GM18511 (cell line): ENCODE measurements around the gene TMEM41A.
"Not testable (repeated sequence)": the region's sequence is repeated elsewhere in the genome, so short reads cannot be mapped to it uniquely, and the experiment has no call there.

ENCODE experiments used
- ATAC-seq: cut with Tn5 transposase; IDR thresholded peaks from one replicate; pipeline ENCODE4 v1.9.1; 2021; ENCODE audit warnings: mild to moderate bottlenecking, moderate library complexity; ENCODE audit not compliant: unreplicated experiment

TMEM41A gene

DNA sequence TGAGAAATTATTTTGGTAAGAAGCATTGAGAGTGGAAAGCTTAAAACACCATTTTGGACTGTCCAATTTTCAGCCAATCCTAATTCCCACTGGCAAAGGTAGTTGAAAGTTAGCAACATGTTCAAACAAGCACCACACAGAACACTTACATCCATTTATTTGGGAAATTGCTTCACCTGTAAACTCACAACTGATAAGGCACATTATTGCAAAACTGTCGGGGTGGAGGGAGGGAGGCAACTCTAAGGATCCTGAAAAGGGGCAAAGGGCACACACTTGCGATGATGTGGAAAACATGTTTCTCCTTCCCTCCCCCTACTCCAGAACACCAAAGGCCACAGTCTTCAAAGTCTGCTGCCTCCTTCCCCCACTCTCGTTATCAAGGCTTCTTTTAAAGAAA is 9.4 kb downstream of the TMEM41A start:
- ATAC-seq = no peak

DNA sequence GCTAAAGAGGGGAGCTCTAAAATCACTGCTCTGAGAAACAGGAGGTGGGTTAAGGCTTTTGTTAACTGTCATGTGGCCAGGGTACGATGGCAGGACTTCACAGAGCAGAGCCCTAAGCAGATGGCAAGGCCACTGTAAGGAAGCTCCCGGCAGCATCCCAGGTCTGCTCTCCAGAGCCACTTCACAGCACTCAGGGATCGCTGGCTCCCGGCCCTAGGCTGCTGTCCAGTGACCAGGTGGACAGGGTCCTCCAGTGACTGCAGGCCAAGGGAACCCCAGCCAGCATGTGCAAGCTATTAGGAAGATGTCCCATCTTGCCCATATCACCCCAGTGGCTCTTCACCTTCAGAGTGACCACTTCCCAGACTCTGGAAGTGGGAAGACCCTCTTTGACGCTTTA is 10.4 kb downstream of the TMEM41A start:
- ATAC-seq = no peak

DNA sequence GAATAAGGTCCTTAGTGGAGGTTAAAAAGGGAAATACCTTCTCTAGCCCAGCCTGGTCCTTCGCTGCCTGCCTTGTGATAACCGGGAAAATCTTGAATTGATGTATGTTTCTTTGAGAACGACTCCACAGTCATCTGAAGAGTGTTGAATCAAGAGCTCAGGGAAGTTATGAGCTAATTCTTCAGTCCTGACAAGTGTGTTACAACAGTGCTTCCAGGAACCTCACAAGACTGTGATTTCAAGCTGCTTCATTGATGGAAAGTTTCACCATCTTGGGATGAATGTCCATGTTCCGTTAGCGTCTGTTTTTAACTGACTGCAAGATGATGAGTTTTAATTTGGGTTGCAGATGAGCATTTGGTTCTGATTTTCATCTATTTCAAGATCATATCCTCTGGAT is 12.4 kb downstream of the TMEM41A start:
- ATAC-seq = no peak

DNA sequence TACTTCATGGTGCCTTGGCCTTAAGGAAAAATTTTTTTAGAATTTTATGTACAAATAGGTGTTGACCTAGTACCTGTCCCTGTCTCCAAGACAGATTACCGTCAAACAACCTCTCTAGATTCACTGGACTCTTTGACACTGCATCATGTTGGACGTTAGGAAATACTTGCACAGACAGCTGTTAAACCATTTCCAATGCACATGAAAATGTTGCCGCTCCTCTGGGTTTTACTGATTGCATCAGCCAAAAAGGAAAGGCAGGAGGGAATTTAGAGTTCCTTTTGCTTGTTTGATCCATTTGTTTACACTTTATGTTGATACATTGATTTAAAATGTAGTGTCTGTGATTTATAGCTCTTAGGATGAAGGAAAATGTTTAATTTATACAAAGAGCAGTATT is 14.5 kb downstream of the TMEM41A start:
- no peak for ATAC-seq

DNA sequence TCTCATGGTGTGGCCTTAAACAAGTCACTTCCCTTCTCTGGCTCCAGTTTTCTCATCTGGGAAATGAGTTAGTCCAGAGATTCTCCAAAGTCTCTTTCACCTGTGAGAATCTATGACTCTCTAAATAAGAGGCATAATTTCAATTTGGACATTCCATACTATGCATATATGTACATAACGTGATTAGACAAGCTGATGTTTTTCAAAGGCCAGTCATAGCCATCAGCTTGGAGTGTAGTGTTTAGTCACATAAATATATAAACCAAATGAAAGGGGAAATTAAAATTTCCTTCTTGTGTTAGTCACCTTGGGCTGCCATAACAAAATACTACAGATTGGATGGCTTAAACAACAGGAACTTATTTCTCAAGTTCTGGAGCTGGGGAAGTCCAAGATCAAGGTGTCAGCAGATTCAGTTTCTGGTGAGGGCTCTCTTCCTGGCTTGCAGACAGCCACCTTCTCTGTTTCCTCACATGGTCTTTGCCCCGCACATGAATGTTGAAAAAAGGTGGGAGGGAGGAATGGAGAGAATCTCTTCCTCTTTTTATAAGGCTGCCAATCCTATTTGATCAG is 19.4 kb downstream of the TMEM41A start:
- ATAC-seq = no peak

DNA sequence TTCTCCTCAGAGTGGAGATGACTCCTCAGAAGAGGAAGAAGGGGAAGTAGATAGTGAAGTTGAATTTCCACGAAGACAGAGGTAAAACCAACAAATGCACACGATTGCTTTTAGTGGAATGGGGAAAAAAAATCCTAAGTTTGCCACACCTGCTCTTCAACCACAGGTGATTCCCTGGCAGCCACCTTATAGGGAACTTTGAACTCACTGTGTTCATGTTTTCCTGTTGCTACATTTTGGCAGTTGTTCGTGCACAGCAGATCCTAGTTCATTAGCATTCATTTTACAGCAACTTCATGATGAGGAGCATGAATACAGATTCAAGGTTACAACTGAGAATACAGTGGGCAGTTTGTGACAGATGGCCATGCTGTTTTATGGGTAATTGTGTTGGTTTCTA is 21.5 kb downstream of the TMEM41A start:
- ATAC-seq = no peak

DNA sequence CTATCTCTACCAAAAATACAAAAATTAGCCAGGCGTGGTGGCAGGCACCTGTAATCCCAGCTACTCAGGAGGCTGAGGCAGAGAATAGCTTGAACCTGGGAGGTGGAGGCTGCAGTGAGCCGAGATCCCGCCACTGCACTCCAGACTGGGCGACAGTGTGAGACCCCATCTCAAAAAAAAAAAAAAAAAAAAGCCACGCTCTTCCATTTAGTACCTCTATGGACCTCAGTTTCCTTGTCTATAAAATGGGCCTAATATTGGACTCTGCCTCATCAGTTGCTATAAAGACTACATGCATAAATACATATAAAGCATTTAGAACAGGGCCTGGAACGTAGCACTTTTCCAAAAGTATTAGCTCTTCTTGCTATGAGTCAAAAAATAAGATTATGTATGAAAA is 23.9 kb downstream of the TMEM41A start:
- ATAC-seq = not testable (repeated sequence)

DNA sequence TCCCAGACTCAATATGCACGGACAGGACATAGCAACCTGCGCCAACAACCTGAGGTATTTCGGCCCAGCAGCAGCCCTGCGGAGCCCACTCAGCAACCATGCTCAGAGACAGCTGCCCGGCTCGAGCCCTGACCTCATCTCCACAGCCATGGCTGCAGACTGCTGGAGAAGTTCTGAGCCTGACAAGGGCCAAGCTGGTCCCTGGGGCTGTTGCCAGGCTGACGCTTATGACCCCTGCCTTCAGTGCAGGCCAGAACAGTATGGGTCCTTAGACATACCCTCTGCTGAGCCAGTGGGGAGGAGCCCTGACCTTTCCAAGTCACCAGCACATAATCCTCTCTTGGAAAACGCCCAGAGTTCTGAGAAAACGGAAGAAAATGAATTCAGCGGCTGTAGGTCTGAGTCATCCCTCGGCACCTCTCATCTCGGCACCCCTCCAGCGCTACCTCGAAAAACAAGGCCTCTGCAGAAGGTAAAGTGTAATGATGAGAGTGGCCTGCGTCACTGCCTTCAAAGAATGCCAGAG is 25.5 kb downstream of the TMEM41A start:
- no peak for ATAC-seq

DNA sequence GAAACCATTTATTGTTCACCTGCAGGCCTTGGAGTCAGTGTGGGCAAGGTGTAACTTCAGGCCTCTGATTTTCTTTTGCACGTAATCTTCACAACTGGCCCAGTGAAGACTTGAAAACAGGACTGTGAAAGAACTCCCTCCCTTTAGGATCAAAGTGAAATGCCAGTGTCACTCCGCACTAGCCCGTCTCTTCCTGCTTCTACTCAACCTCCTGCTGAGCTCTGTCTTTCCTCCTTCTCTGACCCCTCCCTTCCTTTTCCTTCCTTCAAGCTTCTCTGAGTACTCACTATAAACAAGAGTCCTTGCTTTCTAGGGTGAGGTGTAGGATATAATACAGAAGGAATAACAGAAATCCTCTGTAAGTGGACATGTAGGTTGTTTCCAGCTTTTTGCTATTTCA is 28.5 kb downstream of the TMEM41A start:
- no peak for ATAC-seq

DNA sequence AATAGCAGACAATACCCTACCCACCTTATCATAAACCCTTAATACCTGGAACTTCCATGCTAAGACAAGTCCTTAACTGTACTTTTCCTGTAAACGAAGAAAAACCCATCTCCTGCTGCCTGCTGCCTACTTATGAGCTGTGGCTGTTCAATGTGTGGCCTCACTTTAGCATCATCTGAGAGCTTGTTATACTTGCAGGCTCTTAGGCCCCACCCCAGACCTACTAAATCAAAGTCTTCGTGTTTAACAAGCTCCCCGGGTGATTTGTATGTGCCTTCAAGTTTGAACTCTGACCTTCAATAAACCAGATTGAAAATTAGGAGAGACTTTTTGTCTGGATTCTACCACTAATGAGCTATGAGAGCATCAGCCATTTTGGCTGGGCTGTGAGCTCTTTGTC is 29.3 kb downstream of the TMEM41A start:
- ATAC-seq = no peak

DNA sequence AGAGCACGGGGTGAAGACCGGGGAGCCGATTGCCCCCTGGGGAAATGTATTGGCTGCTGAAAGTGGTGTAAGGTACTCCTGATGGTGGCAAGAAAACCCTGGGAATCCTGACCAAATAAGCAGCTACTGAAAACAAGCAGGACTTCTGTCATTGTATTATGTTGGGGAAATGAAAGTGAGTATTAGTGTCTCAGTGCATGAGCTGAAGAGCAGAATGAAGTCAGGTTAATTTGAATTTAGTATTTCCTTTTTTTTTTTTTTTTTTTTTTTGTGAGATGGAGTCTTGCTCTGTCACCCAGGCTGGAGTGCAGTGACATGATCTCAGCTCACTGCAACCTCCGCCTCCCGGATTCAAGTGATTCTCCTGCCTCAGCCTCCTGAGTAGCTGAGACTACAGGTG is 32.7 kb downstream of the TMEM41A start:
- ATAC-seq = not testable (repeated sequence)

DNA sequence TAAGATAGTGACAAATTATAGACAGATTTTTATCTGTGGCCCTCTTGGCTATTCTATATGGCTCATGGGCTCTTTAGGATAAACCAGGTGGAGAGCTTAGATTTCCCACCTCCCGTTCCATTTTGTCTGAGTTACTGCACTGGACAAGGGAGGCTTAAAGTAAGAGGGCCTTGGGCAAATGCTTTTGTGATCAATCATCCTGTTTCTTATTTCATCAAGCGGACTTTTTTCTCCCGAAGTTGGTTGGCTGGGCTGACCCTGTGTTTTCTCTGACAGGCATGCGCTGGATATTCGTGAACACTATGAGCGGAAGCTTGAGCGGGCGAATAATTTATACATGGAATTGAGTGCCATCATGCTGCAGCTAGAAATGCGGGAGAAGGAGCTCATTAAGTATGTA is 33.4 kb downstream of the TMEM41A start:
- ATAC-seq = no peak

DNA sequence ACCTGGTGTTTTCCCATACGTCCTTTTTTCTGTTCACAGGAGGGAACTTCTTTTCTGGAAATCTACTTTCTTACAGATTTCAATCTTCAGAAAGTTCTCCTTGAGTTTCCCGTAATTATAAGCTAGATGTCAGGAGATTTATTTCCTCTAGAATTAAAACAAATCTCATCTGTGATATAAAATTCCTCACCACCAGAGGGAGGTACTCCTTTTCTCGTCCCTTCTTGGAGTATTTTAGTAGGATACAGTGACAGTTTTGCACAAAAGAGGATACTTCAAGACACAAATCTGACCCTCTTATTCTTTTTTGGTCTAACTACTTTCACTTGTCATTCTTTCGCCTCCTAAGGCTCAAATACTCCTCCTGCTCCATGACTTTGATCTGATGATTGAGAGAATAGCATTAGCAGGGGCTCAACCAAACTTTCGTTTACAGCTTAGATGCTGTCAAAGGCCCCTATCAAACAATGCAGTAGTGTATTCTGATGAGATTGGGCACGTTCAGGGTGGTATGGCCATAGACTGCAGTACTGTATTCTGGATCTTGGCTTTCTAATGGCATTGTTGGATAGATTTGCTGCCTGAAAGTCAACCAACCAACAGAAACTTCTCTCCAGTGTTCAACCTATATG is 38.0 kb downstream of the TMEM41A start:
- ATAC-seq = no peak

DNA sequence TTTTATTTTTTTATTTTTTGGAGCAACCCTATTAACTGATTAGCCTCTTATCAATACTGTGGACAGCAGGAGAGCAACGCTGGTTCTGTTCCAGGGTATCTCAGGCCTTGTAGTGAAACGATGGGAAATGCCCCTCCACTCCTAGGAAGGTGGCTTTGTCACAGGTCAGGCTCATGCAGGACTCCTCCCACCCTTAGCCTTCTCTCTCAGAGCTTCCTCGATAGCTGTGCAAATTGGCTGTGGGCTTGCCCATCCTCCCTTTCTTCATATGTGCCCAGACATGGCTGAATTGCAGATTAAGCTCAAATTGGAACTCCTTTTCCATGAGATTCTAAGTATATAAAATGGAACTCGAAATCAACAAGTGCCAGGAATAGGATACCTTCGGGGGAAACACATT is 38.5 kb downstream of the TMEM41A start:
- no peak for ATAC-seq

DNA sequence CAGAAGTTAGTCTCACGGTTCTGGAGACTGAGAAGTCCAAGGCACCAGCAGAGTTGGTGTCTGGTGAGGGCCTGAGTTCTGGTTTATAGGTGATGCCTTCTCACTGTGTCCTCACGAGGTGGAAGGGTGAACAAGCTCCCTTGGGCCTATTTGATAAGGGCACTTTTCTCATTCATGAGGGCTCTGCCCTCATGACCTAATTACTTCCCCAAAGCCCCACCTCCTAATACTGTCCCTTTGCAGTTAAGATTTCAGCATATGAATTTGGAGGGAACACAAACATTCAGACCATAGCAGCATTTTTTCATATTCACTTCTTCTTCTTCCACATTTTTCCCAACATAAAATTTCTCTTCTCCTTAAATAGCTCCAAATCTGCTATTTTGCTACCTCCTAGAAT is 41.5 kb downstream of the TMEM41A start:
- no peak for ATAC-seq

DNA sequence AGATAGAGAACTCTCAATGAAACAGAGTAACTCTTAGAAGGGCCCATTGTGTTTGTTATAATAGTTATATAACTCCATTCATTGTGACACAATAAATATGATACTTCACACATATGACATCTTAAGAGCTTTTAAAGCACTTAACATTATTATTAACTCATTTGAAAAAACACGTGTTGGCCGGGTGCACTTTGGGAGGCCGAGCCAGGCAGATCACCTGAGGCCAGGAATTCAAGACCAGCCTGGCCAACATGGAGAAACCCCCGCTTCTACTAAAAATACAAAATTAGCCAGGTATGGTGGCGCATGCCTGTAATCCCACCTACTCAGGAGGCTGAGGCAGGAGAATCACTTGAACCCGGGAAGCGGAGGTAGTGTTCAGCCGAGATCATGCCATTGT is 47.4 kb downstream of the TMEM41A start:
- not testable (repeated sequence) for ATAC-seq

DNA sequence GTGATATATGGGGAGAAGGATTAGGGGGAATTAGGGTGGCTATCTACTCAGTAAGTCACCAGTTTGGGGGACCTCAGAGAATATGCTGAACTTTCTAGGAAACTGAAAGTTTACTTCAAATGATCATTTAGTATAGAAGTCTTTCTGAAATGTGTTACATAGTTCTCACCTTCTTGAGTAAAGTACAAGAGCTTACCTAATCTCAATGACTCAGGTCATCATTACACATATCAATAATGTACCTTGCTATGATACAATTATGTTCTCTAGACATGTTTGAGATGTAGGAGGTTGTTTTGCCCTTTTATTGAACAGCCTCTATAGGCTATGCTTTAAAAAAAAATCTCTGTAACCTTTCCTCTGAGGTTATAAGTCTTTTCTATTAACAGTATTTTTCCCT is 50.7 kb downstream of the TMEM41A start:
- no peak for ATAC-seq

DNA sequence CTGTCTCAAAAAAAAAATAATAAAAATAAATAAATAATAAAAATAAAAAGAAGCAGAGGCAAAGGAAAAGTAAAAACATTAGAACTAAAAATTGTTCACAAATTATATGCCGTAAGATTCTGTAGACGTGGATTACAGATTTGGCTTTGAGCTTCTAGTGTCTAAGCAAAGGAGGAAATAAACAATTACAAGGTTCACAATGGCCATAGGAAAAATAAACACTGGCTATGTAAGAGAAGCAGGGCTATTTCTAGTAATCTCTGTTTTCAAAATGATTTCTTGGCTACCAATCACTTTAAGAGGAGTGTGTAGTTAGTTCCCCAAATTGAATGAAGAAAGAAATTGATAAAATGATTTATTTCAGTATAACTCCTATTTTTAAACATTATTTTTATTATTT is 54.5 kb downstream of the TMEM41A start:
- ATAC-seq = no peak

DNA sequence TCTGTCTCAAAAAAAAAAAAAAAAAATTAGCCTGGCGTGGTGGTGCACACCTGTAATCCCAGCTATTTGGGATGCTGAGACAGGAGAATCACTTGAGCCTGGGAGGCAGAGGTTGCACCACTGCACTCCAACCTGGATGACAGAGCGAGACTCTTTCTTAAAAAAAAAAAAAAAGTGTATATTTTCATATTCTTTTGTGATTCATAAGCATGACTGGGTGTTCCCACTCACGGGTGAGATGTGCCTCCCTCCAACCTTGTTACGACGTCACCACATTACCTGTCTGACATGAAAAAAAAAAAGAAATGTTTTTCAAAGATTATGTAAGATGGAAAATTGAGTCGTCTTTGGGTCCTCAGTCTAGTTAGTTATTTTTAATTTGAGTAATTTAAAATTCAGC is 56.8 kb downstream of the TMEM41A start:
- ATAC-seq = no peak

DNA sequence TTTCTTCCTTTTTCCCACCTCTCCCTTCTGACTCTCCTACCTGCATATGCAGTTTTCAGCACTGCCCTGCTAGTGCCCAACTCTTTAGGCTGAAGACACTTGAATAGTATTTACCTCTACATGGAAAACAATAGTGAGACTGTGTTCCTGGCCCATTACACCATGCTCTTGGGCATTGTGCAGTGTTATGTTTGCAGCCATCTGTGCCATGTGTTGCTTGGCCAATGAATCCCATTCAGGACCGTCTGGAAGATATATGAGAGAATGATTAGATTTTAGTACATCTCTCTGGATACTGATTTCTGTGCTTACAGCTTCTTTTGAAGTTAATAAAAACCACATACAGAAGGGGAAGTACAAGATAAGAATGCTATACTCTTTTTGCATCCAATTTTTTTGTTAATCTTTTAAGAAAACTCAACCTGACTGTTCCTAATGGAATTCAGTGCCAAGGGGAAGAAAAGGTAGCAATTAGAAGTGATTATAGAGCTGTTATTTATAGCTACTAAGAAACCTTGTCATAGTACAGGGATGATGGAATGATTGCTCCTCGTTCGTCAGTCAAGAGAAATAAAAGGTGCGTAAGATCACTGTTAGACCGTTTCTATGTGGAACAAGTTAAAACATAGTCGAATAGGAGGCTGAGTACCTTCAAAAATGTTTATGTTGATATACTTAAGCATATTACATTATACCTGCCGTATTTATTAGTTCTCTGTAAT is 58.9 kb downstream of the TMEM41A start:
- no peak for ATAC-seq
